ENCODE measurements around the gene GRIFIN.
"Not testable (repeated sequence)": the region's sequence is repeated elsewhere in the genome, so short reads cannot be mapped to it uniquely, and the experiment has no call there.

Gene GRIFIN

DNA sequence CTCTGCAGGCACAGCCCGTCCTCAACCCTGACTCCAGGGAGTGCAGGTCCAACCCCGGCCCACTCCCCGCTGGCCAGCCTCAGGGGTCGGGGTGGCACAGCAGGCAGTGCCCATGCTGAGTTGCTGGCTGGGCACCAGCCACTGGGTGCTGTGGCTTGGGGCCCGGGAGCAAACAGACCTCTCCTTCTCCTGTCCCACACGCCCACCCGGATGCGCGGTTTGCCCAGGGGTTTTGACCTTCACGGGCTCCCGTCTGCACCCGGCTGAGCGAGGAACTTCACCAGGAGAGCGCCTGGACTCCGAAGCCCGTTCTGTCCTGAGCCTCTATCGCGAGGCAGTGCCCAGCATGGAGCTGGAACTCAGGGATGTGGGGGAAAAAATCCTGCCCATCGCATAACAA lies 2.6 kb upstream of the GRIFIN start:
- DNase-seq (ENCODE audit: low read depth, low spot score) = no peak

DNA sequence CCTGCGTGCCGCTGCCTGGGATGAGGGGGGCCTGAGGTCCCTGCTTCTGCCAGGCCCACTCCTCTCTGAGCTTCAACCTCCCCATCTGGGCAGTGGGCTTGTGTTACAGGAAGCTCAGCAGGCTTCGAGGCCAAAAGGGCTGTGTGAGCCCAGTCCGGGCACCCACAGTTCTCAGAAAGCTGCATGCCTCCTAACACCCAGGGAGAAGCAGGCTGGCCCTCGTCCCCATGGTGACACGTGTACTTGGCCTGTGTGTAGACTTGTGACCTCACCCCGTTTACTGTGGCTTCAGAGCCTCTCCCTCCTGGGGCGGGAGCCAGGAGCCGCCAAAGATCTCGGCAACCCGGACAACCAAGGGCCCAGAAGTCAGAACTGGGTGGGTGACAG lies 2.2 kb upstream of the GRIFIN start:
- no peak for DNase-seq (ENCODE audit: low read depth, low spot score)

DNA sequence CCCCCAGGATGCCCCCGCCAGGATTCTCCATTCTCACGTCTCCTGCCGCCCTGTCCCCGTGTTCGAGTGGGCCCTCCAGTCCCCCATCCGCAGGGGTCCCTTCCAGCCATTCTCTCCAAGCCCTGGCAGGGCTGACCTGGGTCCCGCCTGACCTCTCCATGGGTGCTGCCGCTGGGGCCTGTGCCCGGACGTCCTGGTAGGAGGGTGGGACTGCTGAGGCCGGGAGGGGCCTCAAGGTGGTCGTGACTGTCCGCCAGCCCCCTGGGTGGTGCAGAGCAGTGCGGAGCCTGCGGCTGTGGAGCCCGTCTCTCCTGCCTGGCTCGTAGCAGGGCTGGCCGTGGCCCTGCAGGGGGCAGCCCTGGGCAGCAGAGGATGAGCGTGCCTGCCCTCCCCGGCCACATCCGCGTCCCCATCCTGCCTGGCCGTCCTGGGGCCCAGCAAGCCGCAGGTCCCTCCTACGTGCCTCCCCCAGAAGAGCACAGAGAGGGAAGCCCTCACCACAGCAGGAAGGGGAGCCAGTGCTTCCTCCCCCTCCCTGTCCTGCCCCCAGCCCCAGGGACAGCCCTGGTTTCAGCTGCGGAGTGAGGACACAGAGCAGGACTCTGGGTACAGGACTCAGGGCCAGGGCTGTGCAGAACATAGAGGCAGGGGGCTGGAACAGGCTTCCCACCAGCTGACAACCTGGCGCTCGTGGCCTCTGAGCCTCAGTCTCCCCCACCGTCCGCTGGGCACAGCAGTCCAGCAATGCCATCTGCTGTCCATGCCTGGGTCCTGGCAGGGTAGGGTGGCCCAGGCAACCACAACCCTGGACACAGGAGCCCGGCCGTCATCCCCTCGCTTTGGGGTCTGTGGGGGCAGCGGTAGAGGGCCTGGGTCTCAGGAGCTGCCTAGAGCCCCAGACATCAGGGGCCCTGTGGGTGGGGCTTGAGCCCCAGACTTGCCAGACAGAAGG lies 1.5 kb upstream of the GRIFIN start:
- no peak for DNase-seq (ENCODE audit: low read depth, low spot score)

DNA sequence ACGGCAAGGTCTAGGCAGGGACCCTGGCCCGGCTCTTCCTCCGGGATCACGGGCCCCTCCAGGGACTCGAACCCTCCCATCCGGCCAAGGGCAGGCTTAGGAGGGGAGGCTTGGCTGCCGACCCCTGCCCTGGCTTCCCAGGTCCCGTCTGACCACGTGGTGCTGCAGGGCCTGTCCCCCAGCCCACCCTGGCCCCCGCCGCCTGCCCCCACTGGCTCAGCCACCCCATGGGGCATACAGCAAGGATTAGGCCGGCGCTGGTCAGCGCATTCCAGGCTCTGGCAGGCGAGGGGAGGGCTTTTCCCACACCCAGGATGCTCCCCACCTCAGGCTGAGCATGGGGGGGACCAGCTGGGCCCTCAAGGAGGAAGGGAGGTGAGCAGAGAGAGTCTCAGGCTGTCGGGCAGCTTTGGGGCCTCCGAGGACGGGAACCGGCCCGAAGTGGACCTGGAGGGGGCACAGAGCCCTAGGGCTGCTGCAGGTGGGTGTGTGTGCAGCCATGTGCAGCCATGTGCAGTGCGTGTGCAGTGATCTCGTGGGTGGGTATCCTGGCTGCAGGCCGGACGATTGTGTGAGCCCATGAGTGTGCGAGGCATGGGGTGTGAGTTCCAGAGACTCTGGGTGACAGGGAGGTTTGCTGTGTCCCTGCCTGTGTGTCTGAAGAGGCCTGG lies 713 bp upstream of the GRIFIN start:
- DNase-seq (ENCODE audit: low read depth, low spot score) = no peak

DNA sequence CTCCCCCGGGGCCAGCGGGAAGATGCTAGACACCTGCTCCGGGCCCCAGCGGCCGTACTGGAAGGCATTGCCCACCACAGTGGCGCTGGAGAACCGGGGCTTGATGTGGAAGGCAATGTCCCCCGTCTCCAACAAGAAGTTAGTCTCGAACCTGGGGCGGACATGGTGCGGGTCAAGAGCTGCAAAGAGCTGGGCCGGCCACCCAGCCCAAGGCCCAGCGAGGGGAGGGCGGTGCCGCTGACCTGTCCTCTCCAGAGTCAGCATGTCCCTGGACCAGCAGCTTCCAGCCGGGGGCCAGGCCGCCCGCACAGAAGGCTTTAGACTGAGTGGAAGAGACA lies 551 bp downstream of the GRIFIN start:
- no peak for DNase-seq (ENCODE audit: low read depth, low spot score)

DNA sequence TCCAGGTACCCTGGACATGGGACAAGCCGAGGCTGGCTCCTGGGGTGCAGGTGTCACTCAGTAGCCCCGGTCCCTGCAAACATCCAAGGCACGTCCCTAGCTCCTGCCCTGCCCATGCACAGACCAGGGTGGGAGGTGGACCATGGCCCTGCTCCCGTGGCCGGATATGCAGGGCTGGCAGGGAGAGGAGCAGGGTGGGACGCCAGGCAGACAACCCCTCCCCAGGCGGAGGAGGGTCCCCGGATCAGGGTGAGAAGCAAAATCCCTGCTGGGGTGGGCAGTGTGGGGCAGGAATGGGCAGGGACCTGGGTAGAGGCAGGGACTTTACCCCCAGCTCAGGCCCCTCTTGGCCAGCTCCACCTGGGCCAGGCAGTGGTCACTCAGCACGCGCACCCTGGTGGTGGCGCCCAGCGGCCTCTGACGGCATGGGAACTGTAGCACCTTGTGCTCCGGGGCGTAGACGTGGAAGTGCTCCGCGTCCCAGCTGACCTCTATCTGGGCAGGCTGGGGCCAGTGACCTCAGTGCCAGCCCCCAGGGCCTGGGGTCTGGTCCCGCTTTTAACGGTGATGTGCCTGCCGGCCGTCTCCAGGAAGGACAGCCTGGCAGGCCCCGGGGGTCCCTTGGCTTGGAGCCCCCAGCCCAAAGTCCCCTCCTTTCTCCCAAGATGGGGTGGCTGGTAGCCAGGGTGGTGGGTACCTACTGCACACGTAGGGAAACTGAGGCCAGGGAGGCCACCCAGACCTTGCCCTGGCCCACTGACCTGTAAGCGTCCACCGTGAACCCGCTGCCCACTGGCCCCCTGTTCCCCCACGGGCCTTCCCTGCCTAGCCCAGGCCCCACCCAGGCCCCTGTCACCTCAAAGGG lies 1.2 kb downstream of the GRIFIN start:
- no peak for DNase-seq (ENCODE audit: low read depth, low spot score)

DNA sequence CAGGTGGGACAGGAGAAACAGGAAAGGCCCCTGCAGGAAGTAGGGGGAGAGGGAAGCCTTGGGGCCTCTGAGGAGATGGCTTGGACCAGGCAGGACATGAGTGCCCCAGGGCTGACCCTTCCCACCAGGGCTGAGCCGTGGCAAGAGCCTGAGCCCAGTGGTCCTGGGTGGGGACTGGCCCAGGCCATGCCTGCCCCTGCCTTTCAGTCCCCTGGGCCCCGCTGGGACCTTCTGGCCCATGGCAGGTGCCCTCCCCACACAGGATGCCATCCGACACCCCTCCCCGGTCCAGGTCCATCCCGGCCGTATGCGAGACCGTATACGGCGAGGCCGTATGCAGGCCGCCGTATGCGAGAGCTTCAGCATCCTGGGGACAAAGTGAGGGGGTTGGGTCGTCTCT lies 2.0 kb downstream of the GRIFIN start:
- no peak for DNase-seq (ENCODE audit: low read depth, low spot score)

DNA sequence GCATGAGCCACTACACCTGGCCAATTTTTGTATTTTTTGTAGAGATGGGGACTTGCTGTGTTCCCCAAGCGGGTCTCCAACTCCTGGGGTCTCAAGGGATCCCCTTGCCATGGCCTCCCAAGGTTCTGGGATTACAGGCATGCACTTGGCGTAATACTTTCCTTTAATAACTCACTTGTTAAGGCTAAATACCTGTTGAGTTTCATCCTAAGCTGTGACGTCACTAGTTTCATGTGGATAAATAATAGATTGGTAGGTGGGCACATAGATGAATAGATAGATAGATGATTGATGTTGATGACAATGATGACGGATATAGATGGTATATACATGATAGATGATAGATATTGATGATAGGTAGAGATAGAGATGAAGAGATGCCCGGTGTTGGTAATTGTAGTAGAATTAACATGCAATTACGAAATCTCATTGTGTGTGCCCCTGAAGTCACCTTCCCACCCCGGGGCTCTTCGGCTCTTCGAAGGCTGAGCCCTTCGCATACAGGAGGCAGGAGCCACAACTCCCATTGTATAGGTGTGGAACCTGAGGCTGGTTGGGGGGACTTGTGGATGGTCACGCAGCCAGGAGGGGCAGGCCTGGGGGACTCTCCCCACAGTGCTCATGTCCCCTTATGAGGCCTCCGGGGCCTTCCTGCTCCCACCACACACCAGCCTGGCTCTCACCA lies 2.6 kb downstream of the GRIFIN start:
- no peak for DNase-seq (ENCODE audit: low read depth, low spot score)

DNA sequence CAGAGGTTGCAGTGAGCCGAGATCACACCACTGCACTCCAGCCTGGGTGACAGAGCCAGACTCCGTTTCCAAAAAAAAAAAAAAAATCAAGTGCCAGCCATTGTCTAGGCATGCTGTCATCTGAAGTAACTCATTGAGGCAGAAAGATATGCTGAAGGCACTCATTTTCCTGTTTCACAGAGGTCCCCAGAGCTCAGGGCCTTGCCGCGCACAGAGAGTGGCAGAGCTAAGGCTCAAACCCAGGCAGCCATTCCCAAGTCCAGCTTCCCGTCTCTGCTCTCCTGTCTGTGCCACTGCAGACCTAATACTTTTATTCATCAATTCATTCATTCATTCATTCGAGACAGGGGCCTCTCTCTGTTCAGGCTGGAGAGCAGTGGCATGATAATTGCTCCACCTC lies 3.5 kb downstream of the GRIFIN start:
- DNase-seq (ENCODE audit: low read depth, low spot score) = no peak

DNA sequence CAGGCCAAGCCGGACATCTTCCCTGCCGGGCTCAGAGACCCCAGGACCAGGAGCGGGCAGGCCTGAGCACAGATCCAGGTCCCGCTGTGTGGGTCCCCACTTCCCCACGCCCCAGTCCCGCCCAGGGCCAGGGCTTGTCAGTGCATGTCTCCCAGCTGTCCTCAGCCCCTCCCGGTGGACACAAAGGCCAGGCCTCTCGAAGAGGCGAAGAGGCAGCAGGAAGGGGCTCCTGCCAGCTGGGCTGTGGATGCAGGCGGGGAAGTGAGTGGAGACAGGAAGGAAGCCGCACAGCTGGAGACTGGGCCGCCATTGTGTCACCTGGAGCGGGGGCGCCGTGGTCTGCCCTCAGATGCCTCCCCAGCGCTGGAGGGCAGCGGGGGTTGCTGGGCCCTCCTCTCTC lies 4.8 kb downstream of the GRIFIN start:
- no peak for DNase-seq (ENCODE audit: low read depth, low spot score)

DNA sequence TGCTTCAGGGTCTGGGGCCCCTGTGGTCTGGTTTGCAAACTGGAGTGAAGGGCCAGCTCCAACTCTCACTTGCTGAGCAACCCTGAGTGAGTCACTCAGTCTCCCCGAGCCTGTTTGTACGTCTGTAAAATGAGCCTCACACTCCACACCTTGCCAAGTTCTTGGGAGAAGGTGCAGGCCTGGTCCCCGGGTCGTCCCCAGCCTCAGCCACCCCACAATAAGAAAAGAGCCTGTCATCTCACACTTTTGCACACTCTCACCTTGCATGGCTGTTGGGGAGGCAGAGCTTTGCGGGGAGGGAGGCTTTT lies 5.2 kb downstream of the GRIFIN start:
- DNase-seq (ENCODE audit: low read depth, low spot score) = no peak

DNA sequence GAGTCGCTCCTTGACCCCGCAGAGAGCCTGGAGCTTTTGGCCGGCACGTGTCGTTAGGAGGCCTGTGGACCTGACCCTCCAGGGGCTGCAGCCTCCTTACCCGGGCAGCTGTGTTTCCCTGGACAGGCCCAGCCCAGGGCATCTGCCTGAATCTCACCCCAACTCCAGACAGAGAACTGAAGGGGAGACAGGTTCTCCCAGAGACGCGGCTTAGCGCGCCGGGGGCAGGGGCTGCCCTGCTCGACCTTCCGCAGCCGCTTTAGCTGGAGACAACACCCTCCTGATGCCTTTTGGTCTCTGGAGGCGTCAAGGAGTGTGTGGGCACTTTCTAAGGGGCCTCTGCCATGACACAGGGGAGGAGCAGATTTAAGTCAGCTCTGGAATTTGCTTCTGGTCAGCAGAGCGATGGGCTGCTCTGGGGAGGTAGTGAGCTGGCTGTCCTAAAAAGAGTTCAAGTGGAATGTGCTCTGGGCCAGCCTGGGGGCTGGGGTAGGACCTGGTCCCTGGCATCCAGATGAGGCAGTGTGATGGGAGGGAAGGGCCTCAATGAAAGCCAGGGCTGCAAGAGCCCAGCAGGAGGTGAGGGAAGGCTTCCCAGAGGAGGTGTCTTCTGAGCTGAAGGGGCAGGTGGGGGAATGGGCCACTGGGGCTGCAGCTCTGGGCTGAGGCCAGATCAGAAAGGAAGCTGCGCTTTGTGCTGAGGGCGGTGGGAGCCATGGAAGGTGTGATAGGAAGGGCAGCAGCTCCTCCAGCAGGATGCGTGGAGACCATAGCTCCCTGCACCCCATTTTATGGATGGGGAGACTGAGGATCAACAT lies 5.8 kb downstream of the GRIFIN start:
- DNase-seq (ENCODE audit: low read depth, low spot score) = no peak

DNA sequence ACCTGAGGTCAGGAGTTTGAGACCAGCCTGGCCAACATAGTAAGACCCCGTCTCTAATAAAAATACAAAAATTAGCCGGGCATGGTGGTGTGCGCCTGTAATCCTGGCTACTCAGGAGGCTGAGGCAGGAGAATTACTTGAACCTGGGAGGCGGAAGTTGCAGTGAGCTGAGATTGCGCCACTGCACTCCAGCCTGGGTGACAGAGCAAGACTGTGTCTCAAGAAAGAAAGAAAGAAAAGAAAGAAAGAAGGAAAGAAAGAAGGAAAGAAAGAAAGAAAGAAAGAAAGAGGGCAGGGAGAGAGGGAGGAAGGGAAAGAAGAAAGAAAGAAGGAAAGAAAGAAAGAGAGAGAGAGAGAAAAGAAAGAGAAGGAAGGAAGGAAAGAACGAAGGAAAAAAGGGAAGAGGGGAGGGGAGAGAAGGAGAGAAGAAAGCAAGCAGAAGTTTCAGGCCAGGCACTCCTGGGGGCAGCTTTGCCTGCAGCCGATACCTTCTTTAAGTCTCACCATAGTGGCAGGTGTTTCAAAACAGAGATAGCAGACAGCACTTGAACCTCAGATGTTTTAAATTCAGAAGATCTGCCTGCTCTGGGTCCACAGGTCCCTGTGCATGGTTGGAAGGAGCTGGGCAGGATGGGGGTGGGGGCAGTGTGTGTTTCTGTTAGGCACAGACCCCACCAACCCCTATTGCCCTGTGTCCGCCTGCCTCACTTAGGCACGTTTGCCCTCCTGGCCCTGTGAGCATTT lies 6.6 kb downstream of the GRIFIN start:
- DNase-seq (ENCODE audit: low read depth, low spot score) = not testable (repeated sequence)

DNA sequence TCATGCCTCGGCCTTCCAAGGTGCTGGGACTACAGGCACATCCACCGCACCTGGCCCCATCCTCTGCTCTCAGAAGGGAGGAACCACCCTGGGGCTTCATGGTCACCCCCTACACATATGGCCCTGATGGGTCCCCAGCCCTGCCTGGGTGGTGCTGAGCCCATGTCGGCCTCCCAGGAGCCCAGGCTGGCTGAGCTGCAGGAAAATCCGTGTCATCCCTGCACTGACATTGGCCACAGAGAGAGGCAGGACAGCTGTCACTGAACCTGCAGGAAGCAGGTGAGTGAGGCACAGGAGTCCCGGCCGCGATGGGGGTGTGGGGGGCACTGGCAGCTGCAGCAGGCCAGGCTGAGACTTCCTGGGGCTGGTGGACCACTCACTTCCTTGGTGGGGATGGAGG lies 8.0 kb downstream of the GRIFIN start:
- DNase-seq (ENCODE audit: low read depth, low spot score) = no peak

DNA sequence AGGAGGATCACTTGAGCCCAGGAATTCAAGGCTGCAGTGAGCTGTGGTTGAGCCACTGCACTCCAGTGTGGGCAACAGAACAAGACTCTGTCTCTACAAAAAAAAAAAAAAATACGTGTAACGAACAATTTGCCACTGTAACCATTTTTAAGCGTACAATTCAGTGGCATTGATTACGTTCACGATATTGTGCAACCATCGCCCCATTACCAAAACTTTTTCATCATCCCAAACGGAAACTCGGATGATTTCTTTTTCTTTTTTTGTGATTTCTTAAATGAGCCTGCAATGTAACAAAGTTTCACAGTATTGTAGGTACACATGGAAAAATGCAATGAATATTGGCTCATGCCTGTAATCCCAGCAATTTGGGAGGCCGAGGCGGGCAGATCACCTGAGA lies 9.5 kb downstream of the GRIFIN start:
- no peak for DNase-seq (ENCODE audit: low read depth, low spot score)

DNA sequence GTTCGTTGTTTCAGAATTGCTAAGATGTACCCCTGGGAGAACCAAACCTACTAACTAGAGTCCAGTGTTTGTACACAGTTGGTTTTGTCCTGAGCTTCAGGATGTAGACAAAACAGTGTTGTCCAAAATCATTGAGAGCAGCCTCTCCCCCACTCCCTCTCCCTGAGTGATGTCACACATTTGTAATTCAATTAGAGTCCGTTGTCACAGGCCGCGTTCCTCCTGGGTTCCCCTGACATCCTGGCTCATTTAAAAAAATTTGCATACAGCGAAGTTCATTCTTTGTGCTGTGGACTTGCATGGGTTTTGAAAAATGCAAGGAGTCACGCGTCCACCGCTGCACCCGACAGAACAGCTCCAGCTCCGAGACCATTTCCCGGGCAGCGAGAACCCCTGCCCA lies 10.3 kb downstream of the GRIFIN start:
- DNase-seq (ENCODE audit: low read depth, low spot score) = no peak

DNA sequence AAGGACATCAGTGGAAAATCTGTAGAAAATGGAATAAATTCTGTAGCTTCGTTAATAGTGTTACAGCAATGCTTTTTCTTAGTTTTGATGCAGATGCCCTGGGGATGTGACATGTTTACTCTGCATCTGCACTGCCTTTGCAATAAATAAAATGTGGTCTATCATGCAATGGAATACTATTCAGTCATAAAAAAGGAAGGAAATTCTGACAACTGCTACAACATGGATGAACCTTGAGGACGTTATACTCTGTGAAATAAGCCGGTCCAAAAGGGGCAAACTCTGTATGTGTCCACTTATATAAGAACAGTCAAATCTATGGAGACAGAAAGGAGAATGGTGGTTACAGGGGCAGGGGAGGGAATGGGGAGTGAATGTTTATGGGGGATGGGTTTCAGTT lies 13.5 kb downstream of the GRIFIN start:
- no peak for DNase-seq (ENCODE audit: low read depth, low spot score)

DNA sequence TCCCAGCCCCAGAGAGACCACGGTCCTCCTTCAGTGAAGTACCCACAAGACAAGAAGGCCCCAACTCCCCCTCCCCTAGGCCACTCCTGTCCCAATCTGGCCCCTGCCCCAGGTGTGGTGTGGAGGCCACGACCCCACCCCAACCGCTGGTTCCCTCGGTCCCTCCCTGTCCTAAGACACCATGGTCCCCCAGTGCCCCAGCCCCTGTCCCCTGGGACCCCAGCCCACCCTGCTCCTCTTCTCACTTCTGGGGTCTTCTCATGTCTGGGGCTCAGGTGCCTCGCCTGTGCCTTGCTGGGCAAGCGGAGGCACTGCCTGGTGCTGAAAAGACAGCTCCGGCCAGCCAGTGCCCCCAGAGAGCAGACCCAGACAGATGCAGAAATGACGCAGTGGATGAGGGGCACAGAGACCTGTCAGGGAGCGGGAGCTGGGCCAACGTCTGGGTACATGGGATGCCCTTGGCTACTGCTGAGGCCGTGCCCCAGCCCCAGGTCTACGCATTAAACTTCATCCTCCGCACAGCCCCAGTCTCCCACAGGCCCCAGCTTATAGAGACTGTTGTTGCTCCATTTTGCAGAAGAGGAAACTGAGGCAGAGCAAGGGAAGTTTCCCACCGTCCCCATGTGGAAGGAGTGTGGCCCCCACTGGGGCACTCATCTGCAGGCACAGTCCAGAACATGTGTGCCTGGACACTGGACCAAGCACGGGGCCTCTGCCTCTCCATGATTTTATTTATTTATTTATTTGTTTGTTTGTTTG lies 14.8 kb downstream of the GRIFIN start:
- DNase-seq (ENCODE audit: low read depth, low spot score) = no peak

DNA sequence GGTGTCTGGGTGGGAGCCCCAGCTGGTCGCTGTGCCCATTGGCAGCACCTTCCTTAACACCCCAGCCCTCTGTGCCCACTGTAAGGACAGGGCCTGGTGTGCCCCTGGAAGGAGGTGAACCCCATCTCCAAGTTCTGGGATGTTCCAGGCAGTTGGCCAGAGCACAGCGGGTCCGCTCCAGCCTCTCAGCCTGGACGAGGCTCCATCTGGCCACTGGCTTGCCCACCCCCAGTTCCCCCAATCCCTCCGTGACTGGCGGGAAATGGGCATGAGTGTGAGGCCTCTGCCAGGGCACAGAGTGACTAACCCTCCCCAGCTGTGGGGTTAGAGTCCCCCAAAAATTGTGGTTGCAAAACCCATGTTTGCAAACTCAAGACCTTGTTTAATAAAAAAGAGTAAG lies 15.6 kb downstream of the GRIFIN start:
- DNase-seq (ENCODE audit: low read depth, low spot score) = no peak

DNA sequence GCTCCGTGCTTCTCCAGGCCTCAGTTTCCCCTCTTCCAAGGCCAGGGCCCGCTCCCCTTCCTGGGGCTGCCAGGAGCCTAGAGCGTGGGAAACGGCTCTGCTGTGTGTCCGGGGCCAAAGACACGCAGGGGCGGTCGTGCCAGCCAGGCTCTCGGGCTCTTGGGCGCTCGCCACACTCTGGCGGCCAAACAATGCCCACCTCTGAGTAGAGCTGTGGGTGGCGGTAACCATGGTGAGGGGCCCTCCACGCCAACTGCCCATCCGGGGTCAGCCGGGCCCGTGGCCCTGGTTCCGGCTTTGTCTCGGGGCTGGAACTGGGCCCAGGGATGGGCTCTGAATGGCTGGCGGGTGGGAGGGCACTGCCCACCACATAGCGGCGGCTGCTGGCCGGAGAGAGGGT lies 16.0 kb downstream of the GRIFIN start:
- no peak for DNase-seq (ENCODE audit: low read depth, low spot score)
